ENCODE results near the gene TK2. TPM values are rescaled to one million over a fixed set of nuclear protein-coding genes. Genes with fewer than 3 reads are reported as not detected.

TK2 gene
- total RNA-seq, 1 experiment from 2014 or later = 5.0 TPM

DNA sequence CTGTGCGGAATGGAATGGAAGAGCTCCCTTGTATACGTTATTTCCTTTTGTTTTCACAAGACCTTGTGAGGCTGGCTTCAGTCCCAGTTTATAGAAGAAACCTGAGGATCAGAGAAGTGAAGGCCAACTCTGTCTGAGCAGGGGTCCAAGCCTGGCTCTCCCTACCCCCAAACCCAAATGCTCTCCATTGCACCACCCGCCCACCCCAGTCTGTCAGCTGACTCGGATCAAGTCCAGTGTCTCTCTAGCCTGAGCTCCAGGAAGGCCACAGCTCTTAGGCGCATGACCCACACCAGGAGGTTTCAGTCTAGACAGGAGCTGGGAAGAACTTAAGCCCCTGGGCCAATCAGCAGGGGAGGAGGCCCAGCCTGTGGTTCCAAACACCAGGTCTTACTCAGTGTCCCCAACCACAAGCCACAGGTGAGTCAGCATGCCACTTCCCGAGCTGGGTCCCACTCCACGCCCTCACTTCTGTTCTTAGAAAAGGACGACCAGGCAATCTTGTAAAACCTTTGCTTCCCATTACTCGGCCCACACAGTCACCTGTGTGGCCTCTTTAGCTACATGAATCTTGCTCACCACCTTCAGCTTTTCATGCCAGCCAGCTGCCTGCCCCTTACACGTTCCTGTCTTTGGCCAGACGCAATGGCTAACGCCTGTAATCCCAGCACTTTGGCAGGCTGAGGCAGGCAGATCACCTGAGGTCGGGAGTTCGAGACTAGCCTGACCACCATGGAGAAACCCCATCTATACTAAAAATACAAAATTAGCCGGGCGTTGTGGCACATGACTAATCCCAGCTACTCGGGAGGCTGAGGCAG is 27.8 kb downstream of the TK2 start:
- H3K4me3 Mint-ChIP-seq = no peak overlapping the region
- POLR2A ChIA-PET = no interaction called here
- no peaks in the 10 kb centered on the region for H3K27me3 Mint-ChIP-seq (ENCODE audit: low read depth)
- H3K27ac Mint-ChIP-seq = 0 out of 2 replicates have a peak overlapping the region, but pooled peaks have one; percentile 12
- no peaks in the 10 kb centered on the region for H3K9me3 Mint-ChIP-seq
- H3K36me3 Mint-ChIP-seq = no peaks in the 10 kb centered on the region
- CTCF ChIA-PET = interaction anchor here (0.6 to 3.3 kb wide), 4 partner anchors 10 to 210 kb away, joined by 3 to 12 read pairs (median 4); no protein-coding TSS in a partner anchor
- ATAC-seq = no peak
- TF ChIP-seq ZNF263 (CRISPR knock-in tag; IDR thresholded peaks at IDR 0.05; ENCODE audit: low read depth) (no peak), SOX15 (CRISPR knock-in tag; IDR thresholded peaks at IDR 0.05) (no peak)
- TF ChIP-seq, protein P1, sequence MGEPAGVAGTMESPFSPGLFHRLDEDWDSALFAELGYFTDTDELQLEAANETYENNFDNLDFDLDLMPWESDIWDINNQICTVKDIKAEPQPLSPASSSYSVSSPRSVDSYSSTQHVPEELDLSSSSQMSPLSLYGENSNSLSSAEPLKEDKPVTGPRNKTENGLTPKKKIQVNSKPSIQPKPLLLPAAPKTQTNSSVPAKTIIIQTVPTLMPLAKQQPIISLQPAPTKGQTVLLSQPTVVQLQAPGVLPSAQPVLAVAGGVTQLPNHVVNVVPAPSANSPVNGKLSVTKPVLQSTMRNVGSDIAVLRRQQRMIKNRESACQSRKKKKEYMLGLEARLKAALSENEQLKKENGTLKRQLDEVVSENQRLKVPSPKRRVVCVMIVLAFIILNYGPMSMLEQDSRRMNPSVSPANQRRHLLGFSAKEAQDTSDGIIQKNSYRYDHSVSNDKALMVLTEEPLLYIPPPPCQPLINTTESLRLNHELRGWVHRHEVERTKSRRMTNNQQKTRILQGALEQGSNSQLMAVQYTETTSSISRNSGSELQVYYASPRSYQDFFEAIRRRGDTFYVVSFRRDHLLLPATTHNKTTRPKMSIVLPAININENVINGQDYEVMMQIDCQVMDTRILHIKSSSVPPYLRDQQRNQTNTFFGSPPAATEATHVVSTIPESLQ (CRISPR knock-in tag; IDR thresholded peaks at IDR 0.05) = no peak
- TF ChIP-seq, protein P2, sequence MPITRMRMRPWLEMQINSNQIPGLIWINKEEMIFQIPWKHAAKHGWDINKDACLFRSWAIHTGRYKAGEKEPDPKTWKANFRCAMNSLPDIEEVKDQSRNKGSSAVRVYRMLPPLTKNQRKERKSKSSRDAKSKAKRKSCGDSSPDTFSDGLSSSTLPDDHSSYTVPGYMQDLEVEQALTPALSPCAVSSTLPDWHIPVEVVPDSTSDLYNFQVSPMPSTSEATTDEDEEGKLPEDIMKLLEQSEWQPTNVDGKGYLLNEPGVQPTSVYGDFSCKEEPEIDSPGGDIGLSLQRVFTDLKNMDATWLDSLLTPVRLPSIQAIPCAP (CRISPR knock-in tag; IDR thresholded peaks at IDR 0.05) = no peak
- DNase-seq (ENCODE audit: low spot score) = no peak
- peaks cover 4% of the 10 kb centered on the region for H3K4me1 Mint-ChIP-seq

DNA sequence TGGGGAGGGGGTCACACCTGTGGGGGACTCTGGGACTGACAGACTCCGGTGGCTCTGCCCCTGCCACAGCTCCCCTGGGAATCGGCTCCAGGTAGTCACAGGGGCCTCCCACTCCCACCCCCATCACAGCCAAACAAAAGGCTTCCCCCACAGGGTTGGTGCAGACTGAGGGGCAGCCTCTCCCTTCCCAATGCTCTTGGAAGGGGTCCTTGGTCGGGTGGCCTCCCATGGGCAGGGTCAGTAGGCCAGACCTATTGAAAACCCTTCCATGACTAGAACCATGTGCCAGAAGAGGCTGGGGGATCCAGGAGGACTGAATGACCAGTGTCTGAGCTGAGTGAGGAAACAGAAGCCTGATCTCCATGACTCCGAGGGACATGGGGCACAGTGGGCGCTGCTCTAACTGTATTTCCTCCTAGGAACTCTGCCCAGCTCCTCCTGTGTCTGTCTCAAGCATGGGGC is 28.6 kb downstream of the TK2 start:
- Mint-ChIP-seq H3K27me3 (ENCODE audit: low read depth) (no peaks in the 10 kb centered on the region), H3K4me1 (peaks cover 12% of the 10 kb centered on the region), H3K4me3 (no peak overlapping the region), H3K27ac (no peak overlapping the region), H3K36me3 (no peaks in the 10 kb centered on the region), H3K9me3 (no peaks in the 10 kb centered on the region)
- DNase-seq (ENCODE audit: low spot score) = no peak
- ChIA-PET POLR2A (no interaction called here), CTCF (interaction anchor here (0.6 to 3.3 kb wide), 5 partner anchors 9 to 275 kb away, joined by 3 to 12 read pairs (median 5); no protein-coding TSS in a partner anchor)
- no peak for ATAC-seq
- no peak for TF ChIP-seq FOXK1 (CRISPR knock-in tag; IDR thresholded peaks at IDR 0.05)
- no peak for TF ChIP-seq MYBL2 (CRISPR knock-in tag; IDR thresholded peaks at IDR 0.05)
- no peak for TF ChIP-seq ZMAT4 (CRISPR knock-in tag; IDR thresholded peaks at IDR 0.05)
- no peak for TF ChIP-seq GABPB1 (CRISPR knock-in tag; IDR thresholded peaks at IDR 0.05)
- TF ChIP-seq, protein P3, sequence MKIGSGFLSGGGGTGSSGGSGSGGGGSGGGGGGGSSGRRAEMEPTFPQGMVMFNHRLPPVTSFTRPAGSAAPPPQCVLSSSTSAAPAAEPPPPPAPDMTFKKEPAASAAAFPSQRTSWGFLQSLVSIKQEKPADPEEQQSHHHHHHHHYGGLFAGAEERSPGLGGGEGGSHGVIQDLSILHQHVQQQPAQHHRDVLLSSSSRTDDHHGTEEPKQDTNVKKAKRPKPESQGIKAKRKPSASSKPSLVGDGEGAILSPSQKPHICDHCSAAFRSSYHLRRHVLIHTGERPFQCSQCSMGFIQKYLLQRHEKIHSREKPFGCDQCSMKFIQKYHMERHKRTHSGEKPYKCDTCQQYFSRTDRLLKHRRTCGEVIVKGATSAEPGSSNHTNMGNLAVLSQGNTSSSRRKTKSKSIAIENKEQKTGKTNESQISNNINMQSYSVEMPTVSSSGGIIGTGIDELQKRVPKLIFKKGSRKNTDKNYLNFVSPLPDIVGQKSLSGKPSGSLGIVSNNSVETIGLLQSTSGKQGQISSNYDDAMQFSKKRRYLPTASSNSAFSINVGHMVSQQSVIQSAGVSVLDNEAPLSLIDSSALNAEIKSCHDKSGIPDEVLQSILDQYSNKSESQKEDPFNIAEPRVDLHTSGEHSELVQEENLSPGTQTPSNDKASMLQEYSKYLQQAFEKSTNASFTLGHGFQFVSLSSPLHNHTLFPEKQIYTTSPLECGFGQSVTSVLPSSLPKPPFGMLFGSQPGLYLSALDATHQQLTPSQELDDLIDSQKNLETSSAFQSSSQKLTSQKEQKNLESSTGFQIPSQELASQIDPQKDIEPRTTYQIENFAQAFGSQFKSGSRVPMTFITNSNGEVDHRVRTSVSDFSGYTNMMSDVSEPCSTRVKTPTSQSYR (CRISPR knock-in tag; IDR thresholded peaks at IDR 0.05) = no peak
- TF ChIP-seq SOX15 (CRISPR knock-in tag; IDR thresholded peaks at IDR 0.05) = no peak
- TF ChIP-seq, protein P4, sequence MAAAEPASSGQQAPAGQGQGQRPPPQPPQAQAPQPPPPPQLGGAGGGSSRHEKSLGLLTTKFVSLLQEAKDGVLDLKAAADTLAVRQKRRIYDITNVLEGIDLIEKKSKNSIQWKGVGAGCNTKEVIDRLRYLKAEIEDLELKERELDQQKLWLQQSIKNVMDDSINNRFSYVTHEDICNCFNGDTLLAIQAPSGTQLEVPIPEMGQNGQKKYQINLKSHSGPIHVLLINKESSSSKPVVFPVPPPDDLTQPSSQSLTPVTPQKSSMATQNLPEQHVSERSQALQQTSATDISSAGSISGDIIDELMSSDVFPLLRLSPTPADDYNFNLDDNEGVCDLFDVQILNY (CRISPR knock-in tag; IDR thresholded peaks at IDR 0.05) = no peak
- no peak for TF ChIP-seq NFYB (CRISPR knock-in tag; conservative IDR thresholded peaks at IDR 0.05; ENCODE audit: low read depth)
- no peak for TF ChIP-seq NR1H2 (CRISPR knock-in tag; IDR thresholded peaks at IDR 0.05)
- TF ChIP-seq, protein P5, sequence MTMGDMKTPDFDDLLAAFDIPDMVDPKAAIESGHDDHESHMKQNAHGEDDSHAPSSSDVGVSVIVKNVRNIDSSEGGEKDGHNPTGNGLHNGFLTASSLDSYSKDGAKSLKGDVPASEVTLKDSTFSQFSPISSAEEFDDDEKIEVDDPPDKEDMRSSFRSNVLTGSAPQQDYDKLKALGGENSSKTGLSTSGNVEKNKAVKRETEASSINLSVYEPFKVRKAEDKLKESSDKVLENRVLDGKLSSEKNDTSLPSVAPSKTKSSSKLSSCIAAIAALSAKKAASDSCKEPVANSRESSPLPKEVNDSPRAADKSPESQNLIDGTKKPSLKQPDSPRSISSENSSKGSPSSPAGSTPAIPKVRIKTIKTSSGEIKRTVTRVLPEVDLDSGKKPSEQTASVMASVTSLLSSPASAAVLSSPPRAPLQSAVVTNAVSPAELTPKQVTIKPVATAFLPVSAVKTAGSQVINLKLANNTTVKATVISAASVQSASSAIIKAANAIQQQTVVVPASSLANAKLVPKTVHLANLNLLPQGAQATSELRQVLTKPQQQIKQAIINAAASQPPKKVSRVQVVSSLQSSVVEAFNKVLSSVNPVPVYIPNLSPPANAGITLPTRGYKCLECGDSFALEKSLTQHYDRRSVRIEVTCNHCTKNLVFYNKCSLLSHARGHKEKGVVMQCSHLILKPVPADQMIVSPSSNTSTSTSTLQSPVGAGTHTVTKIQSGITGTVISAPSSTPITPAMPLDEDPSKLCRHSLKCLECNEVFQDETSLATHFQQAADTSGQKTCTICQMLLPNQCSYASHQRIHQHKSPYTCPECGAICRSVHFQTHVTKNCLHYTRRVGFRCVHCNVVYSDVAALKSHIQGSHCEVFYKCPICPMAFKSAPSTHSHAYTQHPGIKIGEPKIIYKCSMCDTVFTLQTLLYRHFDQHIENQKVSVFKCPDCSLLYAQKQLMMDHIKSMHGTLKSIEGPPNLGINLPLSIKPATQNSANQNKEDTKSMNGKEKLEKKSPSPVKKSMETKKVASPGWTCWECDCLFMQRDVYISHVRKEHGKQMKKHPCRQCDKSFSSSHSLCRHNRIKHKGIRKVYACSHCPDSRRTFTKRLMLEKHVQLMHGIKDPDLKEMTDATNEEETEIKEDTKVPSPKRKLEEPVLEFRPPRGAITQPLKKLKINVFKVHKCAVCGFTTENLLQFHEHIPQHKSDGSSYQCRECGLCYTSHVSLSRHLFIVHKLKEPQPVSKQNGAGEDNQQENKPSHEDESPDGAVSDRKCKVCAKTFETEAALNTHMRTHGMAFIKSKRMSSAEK (CRISPR knock-in tag; IDR thresholded peaks at IDR 0.05; ENCODE audit: borderline replicate concordance) = no peak
- TF ChIP-seq KAT7 (CRISPR knock-in tag; IDR thresholded peaks at IDR 0.05; ENCODE audit: borderline replicate concordance) = no peak
- TF ChIP-seq ZNF425 (CRISPR knock-in tag; conservative IDR thresholded peaks at IDR 0.05) = no peak
- no peak for TF ChIP-seq ZNF121 (CRISPR knock-in tag; IDR thresholded peaks at IDR 0.05)
- TF ChIP-seq EMX1 (CRISPR knock-in tag; IDR thresholded peaks at IDR 0.05) = no peak
- TF ChIP-seq, protein P6, sequence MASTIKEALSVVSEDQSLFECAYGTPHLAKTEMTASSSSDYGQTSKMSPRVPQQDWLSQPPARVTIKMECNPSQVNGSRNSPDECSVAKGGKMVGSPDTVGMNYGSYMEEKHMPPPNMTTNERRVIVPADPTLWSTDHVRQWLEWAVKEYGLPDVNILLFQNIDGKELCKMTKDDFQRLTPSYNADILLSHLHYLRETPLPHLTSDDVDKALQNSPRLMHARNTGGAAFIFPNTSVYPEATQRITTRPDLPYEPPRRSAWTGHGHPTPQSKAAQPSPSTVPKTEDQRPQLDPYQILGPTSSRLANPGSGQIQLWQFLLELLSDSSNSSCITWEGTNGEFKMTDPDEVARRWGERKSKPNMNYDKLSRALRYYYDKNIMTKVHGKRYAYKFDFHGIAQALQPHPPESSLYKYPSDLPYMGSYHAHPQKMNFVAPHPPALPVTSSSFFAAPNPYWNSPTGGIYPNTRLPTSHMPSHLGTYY (CRISPR knock-in tag; IDR thresholded peaks at IDR 0.05) = no peak
